Bronchial smooth muscle cell (primary cell): ENCODE measurements around the gene FGFBP2. TPM values are rescaled to one million over a fixed set of nuclear protein-coding genes. Genes with fewer than 3 reads are reported as not detected.

Experiments used
- total RNA-seq: library from RNA; depleted of rRNA; stranded (reverse); fragments of >200 nt; gene quantifications from 2 replicates; pipeline ENCODE4 v1.2.1, GENCODE V29; 2014

FGFBP2 gene, protein sequence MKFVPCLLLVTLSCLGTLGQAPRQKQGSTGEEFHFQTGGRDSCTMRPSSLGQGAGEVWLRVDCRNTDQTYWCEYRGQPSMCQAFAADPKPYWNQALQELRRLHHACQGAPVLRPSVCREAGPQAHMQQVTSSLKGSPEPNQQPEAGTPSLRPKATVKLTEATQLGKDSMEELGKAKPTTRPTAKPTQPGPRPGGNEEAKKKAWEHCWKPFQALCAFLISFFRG
- not detected in 2 replicates for total RNA-seq

DNA sequence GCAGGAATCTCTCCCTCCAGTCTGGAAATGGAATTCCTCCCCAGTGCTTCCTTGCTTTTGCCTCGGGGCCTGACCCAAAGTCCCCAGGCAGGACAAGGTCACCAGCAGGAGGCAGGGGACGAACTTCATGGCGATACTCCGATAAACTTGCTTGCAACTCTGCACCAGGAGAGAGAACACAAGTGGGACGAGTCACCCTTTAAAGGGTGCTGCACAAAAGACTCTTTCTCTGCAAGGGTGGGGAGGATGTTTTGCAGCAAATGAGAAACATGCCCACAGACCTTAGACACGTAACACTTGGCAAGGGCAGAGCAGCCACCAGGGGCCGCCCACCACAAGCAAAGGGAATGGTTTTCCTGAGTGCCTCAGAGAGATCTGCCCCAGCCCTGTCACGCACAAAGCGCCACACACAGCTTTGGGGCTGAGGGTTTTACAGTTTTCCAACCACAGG, at the start of gene FGFBP2:
Gene FGFBP2, minus strand, starts transcription at position 175 of the 451 bp plus-strand sequence. Its CDS starts 46 bp downstream, at position 129.

DNA sequence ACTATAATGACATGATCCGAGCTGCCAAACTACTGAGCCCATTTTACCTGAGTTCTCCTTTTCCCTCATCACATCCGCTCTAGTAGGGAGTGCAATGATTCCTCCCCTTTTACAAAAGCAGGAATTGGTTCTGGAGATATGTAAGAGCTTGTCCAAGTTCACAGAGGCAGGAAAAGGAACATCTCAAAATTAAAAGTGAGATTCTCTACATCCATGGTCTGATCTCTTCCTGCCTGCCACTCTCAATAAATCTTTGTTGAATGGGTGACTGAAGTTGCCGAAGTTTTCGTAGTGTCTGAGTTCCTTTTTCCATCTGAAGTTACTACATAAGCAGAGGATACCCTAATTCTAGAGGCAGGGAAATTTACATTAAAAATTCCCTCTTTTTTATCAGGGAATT, 24.3 kb downstream of the FGFBP2 start, which contains the start of gene FGFBP1:
Gene FGFBP1, minus strand, starts transcription at position 101 of the 400 bp plus-strand sequence. CDS start 2,108 bp downstream, outside the sequence.

Other genes with a start within 250 kb of the FGFBP2 start
- under 0.01 TPM in 1 of 2 replicates, not detected in the other for gene CD38, start 184.8 kb downstream of the FGFBP2 start, total RNA-seq
- not detected in 2 replicates for gene FGFBP1, start 24.4 kb downstream of the FGFBP2 start, total RNA-seq
- gene PROM1, start 120.8 kb upstream of the FGFBP2 start, total RNA-seq: not detected in 2 replicates